Measurements from ENCODE around the gene DHRS12.

GRCh38 chr13:51723529-51723928, 80.4 kb downstream of the DHRS12 start:
- TF ChIP-seq CTCF (IDR thresholded peaks at IDR 0.05) (no peak), POLR2A (IDR thresholded peaks at IDR 0.05) (no peak)

Data from Peyer's patch (tissue), 4 donors.